Esophagus squamous epithelium (tissue), 5 donors: ENCODE measurements around the gene DRG2. TPM values are rescaled to one million over a fixed set of nuclear protein-coding genes. Genes with fewer than 3 reads are reported as not detected.

Experiments
- DNase-seq: peaks from one replicate; lab custom pipeline; 2025; lab: John Stamatoyannopoulos, UW
- H3K27ac ChIP-seq, 4 donors: fragments of 200-600 bp; sonication (generic); one replicate each; pipeline ENCODE4 v1.5.1; 2016 to 2019; ENCODE audit warnings: mild to moderate bottlenecking in 1 of 4
- H3K27me3 ChIP-seq, 4 donors: fragments of 200-600 bp; sonication (generic); 1 replicate in 3 of 4; 2 replicates in 1 of 4; pipeline versions ENCODE4 v1.5.1 to v1.6.0; 2017 to 2021; ENCODE audit warnings: antibody characterized with exemption in 1 of 4
- H3K36me3 ChIP-seq, 3 donors: fragments of 200-600 bp; sonication (generic); one replicate each; pipeline ENCODE4 v1.5.1; 2016 to 2019
- H3K4me1 ChIP-seq, 3 donors: fragments of 200-600 bp; sonication (generic); one replicate each; pipeline ENCODE4 v1.5.1; 2017 to 2019
- H3K4me3 ChIP-seq, 4 donors: fragments of 200-600 bp; sonication (generic); 1 replicate in 3 of 4; 2 replicates in 1 of 4; pipeline ENCODE4 v1.5.1; 2016 to 2019; ENCODE audit warnings: mild to moderate bottlenecking in 2 of 4, moderate library complexity in 1 of 4
- H3K9me3 ChIP-seq, 3 donors: fragments of 200-600 bp; sonication (generic); one replicate each; pipeline ENCODE4 v1.5.1; 2016 to 2019
- POLR2A ChIP-seq, 4 donors: fragments of 450-650 bp; IDR thresholded peaks; one replicate each; pipeline ENCODE4 v1.6.1; 2017; ENCODE audit warnings: antibody characterized with exemption in 4 of 4, mild to moderate bottlenecking in 4 of 4, moderate library complexity in 3 of 4
- WGBS, 2 donors: methylation state at CpG; one replicate each; pipeline ENCODE4 v1.1.5; 2018; 5-methylcytosine and 5-hydroxymethylcytosine counted together
- intact Hi-C: fragments of 100-400 bp; cut with DNase I; formaldehyde crosslinking; loops from one replicate; pipeline ENCODE4 v1.15.0; 2022
- total RNA-seq, 4 donors: library from RNA; depleted of rRNA; stranded (reverse); fragments of >200 nt; gene quantifications; one replicate each; pipeline ENCODE4 v1.1.0, GENCODE V29; 2016
- TF ChIP-seq, protein P1 (sequence below), 6 experiments: fragments of 450-650 bp in 4 of 6; fragments of 200-600 bp in 2 of 6; sonication (generic) in 2 of 6; IDR thresholded peaks; one replicate each; pipeline ENCODE4 v1.5.1; 2016 to 2019; ENCODE audit warnings: antibody characterized with exemption in 6 of 6, mild to moderate bottlenecking in 4 of 6, moderate library complexity in 4 of 6
- donor health status: DM: yes; HTN: yes; CAD: no.

The DRG2 gene
- total RNA-seq, 4 donors from 2014 or later, result 31.8 to 45.4 (median 37.9) TPM

DNA sequence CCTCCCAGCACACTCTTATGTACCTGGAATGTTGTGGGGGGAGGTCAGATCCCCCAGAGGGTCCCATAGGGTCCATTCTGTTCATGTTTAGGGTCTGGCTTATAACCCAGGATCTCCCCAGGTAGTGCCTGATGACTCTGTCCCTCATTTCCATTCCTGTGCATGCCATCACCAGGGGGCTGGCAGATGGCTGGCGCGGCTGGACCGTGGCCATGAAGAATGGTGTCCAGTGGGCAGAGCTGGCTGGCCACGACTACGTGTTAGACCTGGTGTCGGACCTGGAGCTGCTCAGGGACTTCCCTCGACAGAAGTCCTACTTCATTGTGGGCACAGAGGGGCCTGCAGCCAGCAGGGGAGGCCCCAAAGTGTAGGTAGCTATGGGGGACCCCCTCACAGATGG lies 60.8 kb downstream of the DRG2 start:
- DNase-seq, result no peak

DNA sequence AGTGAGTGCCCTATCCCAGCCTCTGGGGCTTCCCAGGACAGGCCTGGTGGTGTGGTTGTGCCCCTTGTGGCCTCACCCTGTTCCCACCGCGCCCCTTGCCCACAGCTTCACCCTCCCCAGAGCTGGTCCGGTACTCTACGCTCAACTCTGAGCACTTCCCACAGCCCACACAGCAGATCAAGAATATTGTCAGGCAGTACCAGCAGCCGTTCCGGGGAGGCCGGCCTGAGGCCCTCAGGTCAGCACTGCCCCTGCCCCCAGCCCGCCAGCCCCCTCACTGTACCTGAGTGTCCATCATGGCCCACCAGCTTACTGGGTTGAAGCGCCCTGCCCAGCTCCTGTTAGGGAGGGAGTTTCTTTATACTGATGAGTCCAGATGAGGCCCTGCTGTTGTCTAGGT lies 63.5 kb downstream of the DRG2 start:
- WGBS, 2 donors, result 100% methylated on average over 2 of the region's 9 CpGs; no CpG with 5 or more reads in 1 of the 2 donors
- Histone ChIP-seq H3K4me3 (no peak overlapping the region), H3K36me3 (no peaks in the 10 kb centered on the region), H3K4me1 (peaks cover 6 to 25% (median 9%) of the 10 kb centered on the region in 3 donors), H3K27ac (no peak overlapping the region), H3K27me3 (no peaks in the 10 kb centered on the region), H3K9me3 (no peaks in the 10 kb centered on the region)
- intact Hi-C loops, result no loop called here
- TF ChIP-seq POLR2A (IDR thresholded peaks at IDR 0.05), result no peak
- TF ChIP-seq, protein P1, sequence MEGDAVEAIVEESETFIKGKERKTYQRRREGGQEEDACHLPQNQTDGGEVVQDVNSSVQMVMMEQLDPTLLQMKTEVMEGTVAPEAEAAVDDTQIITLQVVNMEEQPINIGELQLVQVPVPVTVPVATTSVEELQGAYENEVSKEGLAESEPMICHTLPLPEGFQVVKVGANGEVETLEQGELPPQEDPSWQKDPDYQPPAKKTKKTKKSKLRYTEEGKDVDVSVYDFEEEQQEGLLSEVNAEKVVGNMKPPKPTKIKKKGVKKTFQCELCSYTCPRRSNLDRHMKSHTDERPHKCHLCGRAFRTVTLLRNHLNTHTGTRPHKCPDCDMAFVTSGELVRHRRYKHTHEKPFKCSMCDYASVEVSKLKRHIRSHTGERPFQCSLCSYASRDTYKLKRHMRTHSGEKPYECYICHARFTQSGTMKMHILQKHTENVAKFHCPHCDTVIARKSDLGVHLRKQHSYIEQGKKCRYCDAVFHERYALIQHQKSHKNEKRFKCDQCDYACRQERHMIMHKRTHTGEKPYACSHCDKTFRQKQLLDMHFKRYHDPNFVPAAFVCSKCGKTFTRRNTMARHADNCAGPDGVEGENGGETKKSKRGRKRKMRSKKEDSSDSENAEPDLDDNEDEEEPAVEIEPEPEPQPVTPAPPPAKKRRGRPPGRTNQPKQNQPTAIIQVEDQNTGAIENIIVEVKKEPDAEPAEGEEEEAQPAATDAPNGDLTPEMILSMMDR (IDR thresholded peaks at IDR 0.05), result no peak
- no peak for DNase-seq

More for the DNA sequence above, 60.8 kb downstream of the DRG2 start:
- Histone ChIP-seq H3K27me3 (peaks cover 0 to 2% (median 0%) of the 10 kb centered on the region in 4 donors), H3K9me3 (no peaks in the 10 kb centered on the region), H3K4me1 (peaks cover 6 to 17% (median 9%) of the 10 kb centered on the region in 3 donors), H3K4me3 (no peak overlapping the region), H3K36me3 (no peaks in the 10 kb centered on the region), H3K27ac (no peak overlapping the region)
- intact Hi-C loops, result no loop called here
- 80% methylated on average over 1 of the region's 7 CpGs; no CpG with 5 or more reads in 1 of the 2 donors for WGBS, 2 donors
- TF ChIP-seq POLR2A (IDR thresholded peaks at IDR 0.05), result no peak

DNA sequence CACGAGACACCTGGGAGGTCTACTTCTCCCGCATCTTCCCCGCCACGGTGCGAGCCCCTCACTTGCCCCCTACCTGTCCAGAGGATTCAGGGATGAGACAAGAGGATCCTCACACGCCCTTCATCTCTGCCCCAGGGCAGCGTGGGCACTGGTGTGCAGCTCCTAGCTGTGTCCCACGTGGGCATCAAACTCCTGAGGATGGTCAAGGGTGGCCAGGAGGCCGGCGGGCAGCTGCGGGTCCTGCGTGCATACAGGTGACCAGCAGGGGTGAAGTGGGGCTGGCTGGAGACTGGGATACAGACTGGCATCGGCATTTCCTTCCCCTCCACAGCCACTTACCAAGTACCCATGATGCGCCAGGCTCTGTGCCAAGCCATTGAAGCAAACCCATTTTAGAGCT lies 67.4 kb downstream of the DRG2 start:
- intact Hi-C loops, result no loop called here
- Histone ChIP-seq H3K4me3 (no peak overlapping the region), H3K36me3 (no peaks in the 10 kb centered on the region), H3K27me3 (no peaks in the 10 kb centered on the region), H3K27ac (peak overlapping the region in 1 of 4 donors; percentile 3), H3K9me3 (no peaks in the 10 kb centered on the region), H3K4me1 (peaks cover 12 to 54% (median 29%) of the 10 kb centered on the region in 3 donors)
- WGBS, 2 donors, result 91 to 93% methylated on average over 8 to 12 of the region's 14 CpGs
- no peak for TF ChIP-seq POLR2A (IDR thresholded peaks at IDR 0.05)
- TF ChIP-seq, protein P1 (IDR thresholded peaks at IDR 0.05), result no peak
- no peak for DNase-seq

DNA sequence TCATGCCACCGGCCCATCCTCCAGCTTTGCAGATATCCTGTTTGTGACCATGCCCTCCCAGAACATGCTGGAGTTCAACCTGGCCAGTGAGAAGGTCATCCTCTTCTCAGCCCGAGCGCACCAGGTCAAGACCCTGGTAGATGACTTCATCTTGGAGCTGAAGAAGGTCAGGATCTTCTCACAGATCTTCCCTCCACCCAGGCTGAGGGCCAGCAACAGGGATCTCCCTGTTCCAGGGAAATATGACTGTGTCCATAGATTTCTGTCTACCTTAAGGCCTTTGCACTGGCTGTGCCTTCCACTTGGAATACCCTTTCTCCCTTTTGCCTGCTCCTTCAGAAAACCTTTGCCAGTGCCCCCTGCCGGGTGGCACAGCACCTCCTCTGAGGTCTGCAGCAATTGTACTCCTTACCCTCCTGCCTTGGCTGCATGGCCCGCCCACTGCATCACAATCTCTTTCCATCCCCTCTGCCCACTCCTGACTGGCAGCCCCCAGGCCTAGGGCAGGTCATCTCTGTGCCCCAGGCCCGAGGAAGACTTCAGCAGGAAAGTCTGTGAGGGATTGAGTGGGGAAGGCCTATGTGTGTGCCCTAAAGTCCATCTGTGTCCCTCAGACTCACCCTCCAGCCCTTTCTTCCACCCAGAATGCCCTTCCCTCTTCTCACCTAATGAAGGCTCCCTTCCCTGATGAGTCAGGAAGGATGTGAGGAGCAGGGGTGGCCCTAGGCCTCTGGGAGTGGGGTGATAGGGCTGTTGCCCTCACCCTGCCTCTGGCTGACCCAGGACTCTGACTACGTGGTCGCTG lies 68.6 kb downstream of the DRG2 start:
- intact Hi-C loops, result no loop called here

DNA sequence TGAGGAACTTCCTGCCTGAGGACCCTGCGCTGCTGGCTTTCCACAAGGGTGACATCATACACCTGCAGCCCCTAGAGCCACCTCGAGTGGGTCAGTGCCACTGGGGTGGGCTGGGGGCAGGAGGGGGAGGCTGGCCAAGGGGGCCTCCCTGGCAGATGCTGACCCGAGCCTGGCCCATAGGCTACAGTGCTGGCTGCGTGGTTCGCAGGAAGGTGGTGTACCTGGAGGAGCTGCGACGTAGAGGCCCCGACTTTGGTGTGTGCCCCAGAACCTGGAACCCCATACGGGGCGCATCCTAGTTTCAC lies 69.2 kb downstream of the DRG2 start:
- DNase-seq, result no peak
- H3K4me3 ChIP-seq, result no peak overlapping the region
- H3K4me1 ChIP-seq, result peaks cover 12 to 54% (median 29%) of the 10 kb centered on the region in 3 donors
- 100% methylated on average over 1 to 5 of the region's 10 CpGs for whole genome bisulfite sequencing, 2 donors
- H3K27ac ChIP-seq, result peak overlapping the region in 2 of 4 donors; percentile 78 to 89
- no peaks in the 10 kb centered on the region for H3K36me3 ChIP-seq
- intact Hi-C loops, result no loop called here
- TF ChIP-seq POLR2A (IDR thresholded peaks at IDR 0.05), result no peak
- TF ChIP-seq, protein P1 (IDR thresholded peaks at IDR 0.05), result no peak
- H3K27me3 ChIP-seq, result no peaks in the 10 kb centered on the region
- H3K9me3 ChIP-seq, result no peaks in the 10 kb centered on the region

More for the DNA sequence above, 68.6 kb downstream of the DRG2 start:
- Histone ChIP-seq H3K9me3 (no peaks in the 10 kb centered on the region), H3K4me1 (peaks cover 12 to 54% (median 29%) of the 10 kb centered on the region in 3 donors), H3K4me3 (no peak overlapping the region), H3K27me3 (no peaks in the 10 kb centered on the region), H3K27ac (peak overlapping the region in 2 of 4 donors; percentile 78 to 89), H3K36me3 (no peaks in the 10 kb centered on the region)
- DNase-seq, result no peak
- WGBS, 2 donors, result 62 to 80% methylated on average over 3 to 6 of the region's 8 CpGs
- TF ChIP-seq, protein P1 (IDR thresholded peaks at IDR 0.05), result no peak
- no peak for TF ChIP-seq POLR2A (IDR thresholded peaks at IDR 0.05)

Other genes starting within 250 kb of the DRG2 start
- gene TOM1L2, start 115.5 kb upstream of the DRG2 start, total RNA-seq, result 100 to 1,000 TPM in 1 of 4 donors, 10 to 100 TPM in 3; 55.5 to 118 (median 73.3) TPM
- 1 to 10 TPM in 2 of 4 donors, under 1 TPM in 2; 0.11 to 2.5 (median 1.3) TPM for gene DRC3, start 115.1 kb upstream of the DRG2 start, total RNA-seq
- 10 to 100 TPM; 15.8 to 26.9 (median 20.7) TPM for gene ATPAF2, start 48.8 kb upstream of the DRG2 start, total RNA-seq
- gene GID4, start 48.5 kb upstream of the DRG2 start, total RNA-seq, result 10 to 100 TPM in 2 of 4 donors, 1 to 10 TPM in 2; 7.5 to 18.1 (median 11.6) TPM
- 1 to 10 TPM in 1 of 4 donors, under 1 TPM in 2, not detected in 1; 0.18 to 1.7 (median 0.30) TPM for gene MYO15A, start 20.8 kb downstream of the DRG2 start, total RNA-seq
- gene ALKBH5, start 95.9 kb downstream of the DRG2 start, total RNA-seq, result 10 to 100 TPM; 55.8 to 58.9 (median 56.9) TPM
- 10 to 100 TPM; 25.7 to 30.3 (median 28.0) TPM for gene LLGL1, start 137.7 kb downstream of the DRG2 start, total RNA-seq
- 100 to 1,000 TPM; 190 to 344 (median 232) TPM for gene FLII, start 170.8 kb downstream of the DRG2 start, total RNA-seq
- 10 to 100 TPM in 1 of 4 donors, 1 to 10 TPM in 3; 5.5 to 16.1 (median 8.9) TPM for gene MIEF2, start 172.7 kb downstream of the DRG2 start, total RNA-seq
- 10 to 100 TPM; 17.9 to 34.0 (median 21.1) TPM for gene TOP3A, start 227.0 kb downstream of the DRG2 start, total RNA-seq
- 10 to 100 TPM; 10.9 to 13.0 (median 11.9) TPM for gene SMCR8, start 227.3 kb downstream of the DRG2 start, total RNA-seq